NB4 (cell line): ENCODE measurements around the gene ABCA4.

ENCODE experiments used
- POLR2A ChIP-seq: IDR thresholded peaks from 2 replicates; pipeline ENCODE4 v1.6.1; 2011; ENCODE audit warnings: mild to moderate bottlenecking; ENCODE audit not compliant: insufficient read length; ENCODE audit errors: extremely low read depth
- TF ChIP-seq, protein P1 (sequence below): IDR thresholded peaks from one replicate; pipeline ENCODE4 v1.5.1; 2012; ENCODE audit warnings: low read depth, low read length

DNA sequence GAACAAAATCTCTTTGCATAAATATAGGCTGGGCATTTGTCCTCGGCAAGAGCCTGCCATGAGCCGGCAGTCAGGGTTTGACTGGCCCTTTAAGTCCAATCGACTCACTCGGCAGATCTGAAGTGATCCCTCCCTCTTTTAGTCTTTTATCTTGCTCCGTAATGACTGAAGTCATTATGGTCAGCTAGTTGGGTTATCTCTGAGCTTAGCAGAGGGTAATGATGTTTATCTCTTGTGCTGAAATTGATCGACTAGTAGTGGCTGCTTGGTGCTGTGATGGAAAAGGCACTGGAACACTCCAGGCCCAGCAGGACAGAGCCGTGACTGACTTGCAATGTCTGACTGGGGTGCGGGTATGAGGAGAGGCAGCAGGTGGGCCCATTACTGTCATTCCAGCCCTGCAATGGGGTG lies 468 bp upstream of the ABCA4 start:
- TF ChIP-seq, protein P1, sequence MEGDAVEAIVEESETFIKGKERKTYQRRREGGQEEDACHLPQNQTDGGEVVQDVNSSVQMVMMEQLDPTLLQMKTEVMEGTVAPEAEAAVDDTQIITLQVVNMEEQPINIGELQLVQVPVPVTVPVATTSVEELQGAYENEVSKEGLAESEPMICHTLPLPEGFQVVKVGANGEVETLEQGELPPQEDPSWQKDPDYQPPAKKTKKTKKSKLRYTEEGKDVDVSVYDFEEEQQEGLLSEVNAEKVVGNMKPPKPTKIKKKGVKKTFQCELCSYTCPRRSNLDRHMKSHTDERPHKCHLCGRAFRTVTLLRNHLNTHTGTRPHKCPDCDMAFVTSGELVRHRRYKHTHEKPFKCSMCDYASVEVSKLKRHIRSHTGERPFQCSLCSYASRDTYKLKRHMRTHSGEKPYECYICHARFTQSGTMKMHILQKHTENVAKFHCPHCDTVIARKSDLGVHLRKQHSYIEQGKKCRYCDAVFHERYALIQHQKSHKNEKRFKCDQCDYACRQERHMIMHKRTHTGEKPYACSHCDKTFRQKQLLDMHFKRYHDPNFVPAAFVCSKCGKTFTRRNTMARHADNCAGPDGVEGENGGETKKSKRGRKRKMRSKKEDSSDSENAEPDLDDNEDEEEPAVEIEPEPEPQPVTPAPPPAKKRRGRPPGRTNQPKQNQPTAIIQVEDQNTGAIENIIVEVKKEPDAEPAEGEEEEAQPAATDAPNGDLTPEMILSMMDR: no peak
- no peak for TF ChIP-seq POLR2A
